GM10847 (cell line): ENCODE results near the gene ATP6V1G2.

Source experiments
- POLR2A ChIP-seq: IDR thresholded peaks from 2 replicates; pipeline ENCODE4 v1.6.1; 2011; ENCODE audit not compliant: insufficient read length; ENCODE audit errors: extremely low read depth

ATP6V1G2 gene

GRCh38 chr6:31528307-31528777 lies 18.1 kb downstream of the ATP6V1G2 start:
- TF ChIP-seq POLR2A = no peak

DNA sequence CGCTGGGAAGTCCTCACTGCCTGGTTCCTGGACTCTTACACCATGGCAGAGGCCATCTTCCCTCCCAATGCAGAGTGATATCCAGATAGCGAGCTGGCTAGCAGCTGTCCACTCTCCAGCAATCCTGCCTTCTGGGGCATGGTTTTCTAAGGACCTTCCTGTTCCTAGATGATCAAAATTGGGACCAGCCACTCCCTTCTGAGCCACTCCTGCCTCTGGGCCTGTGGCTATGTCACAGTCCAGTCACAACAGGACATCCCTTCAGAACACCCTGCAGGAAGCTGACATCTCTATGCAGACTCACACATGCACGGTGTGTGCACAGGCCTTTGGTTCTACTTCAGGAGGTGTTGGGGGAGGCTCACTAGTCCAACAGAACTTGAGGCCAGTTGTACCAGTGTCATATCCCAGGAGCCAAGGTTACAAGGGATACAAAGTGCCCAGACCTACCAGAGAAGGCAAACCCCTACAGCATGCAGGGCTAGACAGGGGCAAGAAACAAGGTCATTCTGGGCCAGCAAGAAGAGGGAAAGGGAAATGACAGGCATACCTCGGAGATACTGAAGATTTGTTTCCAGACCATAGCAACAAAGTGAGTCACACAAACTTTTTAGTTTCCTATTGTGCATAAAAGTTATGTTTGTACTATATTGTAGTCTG lies 20.3 kb downstream of the ATP6V1G2 start:
- TF ChIP-seq POLR2A = no peak

DNA sequence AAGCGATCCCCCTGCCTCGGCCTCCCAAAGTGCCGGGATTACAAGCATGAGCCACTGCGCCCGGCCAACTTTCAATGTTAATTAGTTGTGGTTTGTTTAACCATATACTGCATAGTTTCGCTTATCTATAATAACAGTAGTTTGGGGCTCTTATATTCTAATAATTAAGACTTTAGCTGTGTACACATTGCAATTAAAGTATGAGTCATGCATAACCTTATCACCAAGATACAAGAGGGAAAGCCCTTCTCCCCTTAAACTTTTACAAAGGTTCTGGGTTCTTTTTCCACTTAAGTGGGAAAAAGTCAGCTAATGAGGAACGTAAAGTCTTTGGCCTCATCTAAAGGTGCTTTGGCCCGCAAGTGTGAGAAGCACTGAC lies 20.9 kb downstream of the ATP6V1G2 start:
- TF ChIP-seq POLR2A = no peak

GRCh38 chr6:31521835-31522234 lies 24.6 kb downstream of the ATP6V1G2 start:
- TF ChIP-seq POLR2A = no peak

DNA sequence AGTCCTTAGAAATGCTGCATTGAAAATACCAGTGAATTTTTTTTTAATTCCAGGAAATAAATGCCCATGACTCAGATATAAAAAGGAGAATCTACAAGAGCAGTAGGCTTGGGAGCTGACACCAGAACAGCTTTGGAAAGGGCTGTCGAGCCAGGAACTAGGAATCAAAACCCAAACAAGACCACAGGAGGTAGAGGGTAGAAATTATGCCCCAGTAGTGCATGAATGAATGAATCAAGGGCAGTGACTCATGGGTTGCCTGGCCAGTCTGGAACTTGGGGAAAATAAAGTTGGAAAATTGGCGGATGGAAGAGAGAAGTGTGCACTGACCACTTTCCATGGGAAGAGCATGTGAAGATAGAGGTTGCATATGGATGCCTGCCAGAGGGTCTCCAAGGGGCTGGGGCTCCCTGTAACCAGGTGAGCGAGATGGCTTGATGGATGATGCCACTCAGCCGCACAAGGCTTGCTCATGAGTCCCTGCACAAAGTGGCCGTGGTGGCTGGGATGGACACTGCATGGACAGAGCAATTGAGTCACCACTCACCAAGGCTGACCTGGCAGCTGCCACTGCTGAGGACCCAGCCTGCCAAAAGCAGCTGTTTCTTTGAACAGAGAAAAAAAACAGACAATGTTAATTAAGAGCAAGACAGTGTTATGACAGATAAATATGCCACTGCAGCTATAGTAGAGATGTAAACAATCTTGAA lies 32.8 kb downstream of the ATP6V1G2 start:
- TF ChIP-seq POLR2A = no peak

GRCh38 chr6:31510007-31510406 lies 36.4 kb downstream of the ATP6V1G2 start:
- no peak for TF ChIP-seq POLR2A

GRCh38 chr6:31502586-31502985 lies 43.8 kb downstream of the ATP6V1G2 start:
- TF ChIP-seq POLR2A = no peak

DNA sequence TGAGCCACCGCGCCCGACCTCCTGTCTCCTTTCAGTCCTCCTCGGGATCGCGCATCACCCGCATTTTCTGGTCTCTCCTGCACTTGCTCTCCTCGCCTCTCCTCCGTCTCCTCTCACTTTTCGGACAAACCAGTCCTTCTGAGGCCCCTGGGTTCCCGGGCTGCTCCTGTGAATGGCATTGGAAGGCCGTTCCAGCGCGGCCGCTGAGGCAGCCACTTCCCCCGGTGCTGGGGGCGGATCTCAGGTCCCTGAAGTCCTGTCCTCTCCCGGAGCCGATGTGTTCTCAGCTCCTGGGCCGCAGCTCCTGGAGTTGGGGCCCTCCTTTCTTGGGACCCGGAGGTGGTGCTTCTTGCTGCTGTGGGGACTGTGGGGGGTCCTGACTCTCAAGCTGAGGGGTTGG lies 47.7 kb downstream of the ATP6V1G2 start:
- no peak for TF ChIP-seq POLR2A

GRCh38 chr6:31497531-31498476 lies 48.6 kb downstream of the ATP6V1G2 start, which contains the start of gene MICB:
Gene MICB (plus strand): TSS chr6:31498145. CDS start chr6:31498194, 49 bp downstream.
- no peak for TF ChIP-seq POLR2A

- TF ChIP-seq POLR2A = no peak
Observed at GRCh38 chr6:31495580-31495979, 50.8 kb downstream of the ATP6V1G2 start.
